Thoracic aorta (tissue), 2 donors: Measurements from ENCODE around the gene KDM6A. TPM values are rescaled to one million over a fixed set of nuclear protein-coding genes. Genes with fewer than 3 reads are reported as not detected.
"Not testable (repeated sequence)": the region's sequence is repeated elsewhere in the genome, so short reads cannot be mapped to it uniquely, and the experiment has no call there.

ENCODE experiments used
- ATAC-seq: fragments of 150-250 bp; one replicate; pipeline ENCODE4 v1.8.0; 2017; ENCODE audit warnings: low read depth; ENCODE audit not compliant: insufficient number of reproducible peaks, low FRiP score
- DNase-seq: peaks from one replicate; pipeline ENCODE4 v3.0.0-alpha.2; 2020; ENCODE audit warnings: low spot score
- H3K27ac ChIP-seq, 2 donors: fragments of 200-600 bp; sonication (generic); 1 replicate in 1 of 2; 2 replicates in 1 of 2; pipeline ENCODE4 v1.5.1; 2016; ENCODE audit warnings: mild to moderate bottlenecking in 2 of 2, moderate library complexity in 2 of 2
- H3K27me3 ChIP-seq: fragments of 200-600 bp; sonication (generic); replicated peaks from 2 replicates; pipeline ENCODE4 v1.6.0; 2016; ENCODE audit warnings: mild to moderate bottlenecking; ENCODE audit not compliant: insufficient read depth
- H3K36me3 ChIP-seq: fragments of 200-600 bp; sonication (generic); one replicate; pipeline ENCODE4 v1.5.1; 2016
- H3K4me1 ChIP-seq, 2 donors: fragments of 200-600 bp; sonication (generic); 1 replicate in 1 of 2; 2 replicates in 1 of 2; pipeline versions ENCODE4 v1.5.1 to v1.6.0; 2016; ENCODE audit warnings: low read depth in 2 of 2, mild to moderate bottlenecking in 1 of 2; ENCODE audit not compliant: control insufficient read depth in 1 of 2
- H3K4me3 ChIP-seq: fragments of 200-600 bp; sonication (generic); 2 replicates; pipeline ENCODE4 v1.5.1; 2016; ENCODE audit warnings: mild to moderate bottlenecking
- H3K9me3 ChIP-seq: fragments of 200-600 bp; sonication (generic); 2 replicates; pipeline ENCODE4 v1.5.1; 2016
- total RNA-seq, 2 donors: library from RNA; depleted of rRNA; stranded (reverse); fragments of >200 nt; gene quantifications; one replicate each; pipeline versions ENCODE4 v1.1.0 to v1.2.3, GENCODE V29; 2016
- TF ChIP-seq, protein P1 (sequence below): fragments of 200-600 bp; sonication (generic); IDR thresholded peaks from one replicate; pipeline ENCODE4 v1.5.1; 2019; ENCODE audit warnings: antibody characterized with exemption

Gene KDM6A
- total RNA-seq, 2 donors from 2014 or later, result 18.3 to 26.9 TPM

GRCh38 chrX:44884944-44885343 is 12.0 kb downstream of the KDM6A start:
- no peak for ATAC-seq

GRCh38 chrX:44889824-44890223 is 16.8 kb downstream of the KDM6A start:
- TF ChIP-seq, protein P1, sequence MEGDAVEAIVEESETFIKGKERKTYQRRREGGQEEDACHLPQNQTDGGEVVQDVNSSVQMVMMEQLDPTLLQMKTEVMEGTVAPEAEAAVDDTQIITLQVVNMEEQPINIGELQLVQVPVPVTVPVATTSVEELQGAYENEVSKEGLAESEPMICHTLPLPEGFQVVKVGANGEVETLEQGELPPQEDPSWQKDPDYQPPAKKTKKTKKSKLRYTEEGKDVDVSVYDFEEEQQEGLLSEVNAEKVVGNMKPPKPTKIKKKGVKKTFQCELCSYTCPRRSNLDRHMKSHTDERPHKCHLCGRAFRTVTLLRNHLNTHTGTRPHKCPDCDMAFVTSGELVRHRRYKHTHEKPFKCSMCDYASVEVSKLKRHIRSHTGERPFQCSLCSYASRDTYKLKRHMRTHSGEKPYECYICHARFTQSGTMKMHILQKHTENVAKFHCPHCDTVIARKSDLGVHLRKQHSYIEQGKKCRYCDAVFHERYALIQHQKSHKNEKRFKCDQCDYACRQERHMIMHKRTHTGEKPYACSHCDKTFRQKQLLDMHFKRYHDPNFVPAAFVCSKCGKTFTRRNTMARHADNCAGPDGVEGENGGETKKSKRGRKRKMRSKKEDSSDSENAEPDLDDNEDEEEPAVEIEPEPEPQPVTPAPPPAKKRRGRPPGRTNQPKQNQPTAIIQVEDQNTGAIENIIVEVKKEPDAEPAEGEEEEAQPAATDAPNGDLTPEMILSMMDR, result no peak
- DNase-seq (no peak), ATAC-seq (no peak)
- no peaks in the 10 kb centered on the region for H3K9me3 ChIP-seq
- no peaks in the 10 kb centered on the region for H3K27me3 ChIP-seq
- no peaks in the 10 kb centered on the region for H3K36me3 ChIP-seq
- H3K4me3 ChIP-seq, result no peak overlapping the region
- no peaks in the 10 kb centered on the region for H3K4me1 ChIP-seq
- no peak overlapping the region for H3K27ac ChIP-seq

More at GRCh38 chrX:44884944-44885343, 12.0 kb downstream of the KDM6A start:
- H3K27me3 ChIP-seq, result no peaks in the 10 kb centered on the region
- no peaks in the 10 kb centered on the region for H3K9me3 ChIP-seq
- TF ChIP-seq, protein P1, result no peak
- H3K4me1 ChIP-seq, result no peaks in the 10 kb centered on the region
- no peaks in the 10 kb centered on the region for H3K36me3 ChIP-seq
- H3K27ac ChIP-seq, result no peak overlapping the region
- DNase-seq, result no peak
- no peak overlapping the region for H3K4me3 ChIP-seq

DNA sequence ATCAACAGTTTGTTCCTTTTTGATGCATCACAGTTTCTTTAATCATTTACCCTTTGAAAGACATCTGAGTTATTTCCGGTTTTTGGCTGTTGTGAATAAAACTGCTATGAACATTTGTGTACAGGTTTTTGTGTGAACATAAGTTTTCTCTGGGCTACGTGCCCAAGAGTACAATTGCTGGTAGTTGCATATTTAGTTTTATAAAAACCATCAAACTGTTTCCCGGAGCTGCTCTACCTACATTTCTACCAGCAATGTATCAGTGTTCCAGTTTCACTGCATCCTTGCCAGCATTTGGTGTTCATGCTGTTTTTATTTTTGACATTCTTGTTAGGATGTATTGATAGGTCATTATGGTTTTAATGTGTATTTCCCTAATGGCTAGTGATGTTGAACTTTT is 17.3 kb downstream of the KDM6A start:
- TF ChIP-seq, protein P1, result no peak
- Histone ChIP-seq H3K36me3 (no peaks in the 10 kb centered on the region), H3K4me1 (no peaks in the 10 kb centered on the region), H3K27ac (no peak overlapping the region), H3K9me3 (no peaks in the 10 kb centered on the region), H3K27me3 (no peaks in the 10 kb centered on the region), H3K4me3 (no peak overlapping the region)
- no peak for DNase-seq
- no peak for ATAC-seq

DNA sequence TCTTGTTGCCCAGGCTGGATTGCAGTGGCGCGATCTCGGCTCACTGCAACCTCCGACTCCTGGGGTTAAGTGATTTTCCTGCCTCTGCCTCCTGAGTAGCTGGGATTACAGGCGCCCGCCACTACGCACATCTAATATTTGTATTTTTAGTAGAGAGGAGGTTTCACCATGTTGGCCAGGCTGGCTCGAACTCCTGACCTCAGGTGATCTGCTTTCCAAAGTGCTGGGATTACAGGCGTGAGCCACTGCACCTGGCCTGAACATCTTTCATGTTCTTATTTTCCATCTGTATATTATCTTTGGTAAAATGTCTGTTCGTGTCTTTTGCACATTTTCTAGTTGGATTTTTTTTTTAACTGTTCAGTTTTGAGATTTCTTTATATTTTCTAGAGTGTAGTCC is 17.7 kb downstream of the KDM6A start:
- not testable (repeated sequence) for ATAC-seq, H3K27ac ChIP-seq, DNase-seq, H3K36me3 ChIP-seq, H3K9me3 ChIP-seq, H3K4me3 ChIP-seq, H3K4me1 ChIP-seq, H3K27me3 ChIP-seq

- no peak overlapping the region for H3K27ac ChIP-seq
- no peak for ATAC-seq
Measured at GRCh38 chrX:44891642-44892041, 18.7 kb downstream of the KDM6A start.

DNA sequence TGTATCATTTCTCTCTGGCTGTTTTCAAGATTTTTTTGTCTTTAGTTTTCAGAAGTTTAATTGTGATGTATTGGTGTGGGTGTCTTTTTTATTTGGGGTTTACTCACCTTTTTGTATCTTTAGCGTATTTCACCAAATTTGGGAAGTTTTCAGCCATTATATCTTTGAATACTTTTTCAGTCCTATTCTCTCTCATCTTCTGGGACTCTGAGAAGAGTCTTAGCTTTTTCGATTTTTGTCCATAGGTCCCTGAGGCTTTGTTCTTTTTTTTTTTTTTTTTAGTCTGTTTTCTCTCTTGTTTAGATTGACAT is 23.8 kb downstream of the KDM6A start:
- TF ChIP-seq, protein P1, result no peak
- Histone ChIP-seq H3K27ac (no peak overlapping the region), H3K9me3 (peaks cover 3% of the 10 kb centered on the region), H3K27me3 (no peaks in the 10 kb centered on the region), H3K4me3 (no peak overlapping the region), H3K4me1 (peaks cover 4 to 6% of the 10 kb centered on the region in 2 donors), H3K36me3 (no peaks in the 10 kb centered on the region)
- DNase-seq (no peak), ATAC-seq (no peak)

More at GRCh38 chrX:44891642-44892041, 18.7 kb downstream of the KDM6A start:
- no peak for DNase-seq
- Histone ChIP-seq H3K4me1 (no peaks in the 10 kb centered on the region), H3K27me3 (no peaks in the 10 kb centered on the region), H3K36me3 (no peaks in the 10 kb centered on the region), H3K9me3 (no peaks in the 10 kb centered on the region), H3K4me3 (no peak overlapping the region)
- TF ChIP-seq, protein P1, result no peak
